Lower leg skin (tissue), 4 donors: ENCODE results near the gene NTSR2. TPM values are rescaled to one million over a fixed set of nuclear protein-coding genes. Genes with fewer than 3 reads are reported as not detected.

Experiments used
- DNase-seq, 2 donors: peaks; one replicate each; pipeline ENCODE4 v3.0.0-alpha.2; 2019; ENCODE audit warnings: low spot score in 2 of 2
- H3K4me3 ChIP-seq: fragments of 200-600 bp; sonication (generic); 2 replicates; pipeline ENCODE4 v1.5.1; 2017; ENCODE audit warnings: mild to moderate bottlenecking, low read depth; ENCODE audit not compliant: poor library complexity, severe bottlenecking
- CTCF ChIP-seq, 3 donors: fragments of 450-650 bp; IDR thresholded peaks; one replicate each; pipeline ENCODE4 v1.5.1; 2016; ENCODE audit warnings: antibody characterized with exemption in 3 of 3, mild to moderate bottlenecking in 3 of 3, moderate library complexity in 2 of 3
- POLR2A ChIP-seq, 2 donors: fragments of 450-650 bp; IDR thresholded peaks; one replicate each; pipeline ENCODE4 v1.6.1; 2016 to 2017; ENCODE audit warnings: antibody characterized with exemption in 2 of 2, mild to moderate bottlenecking in 1 of 2, moderate library complexity in 1 of 2
- WGBS, 2 donors: methylation state at CpG; one replicate each; pipeline ENCODE4 v1.1.5; 2018; 5-methylcytosine and 5-hydroxymethylcytosine counted together
- intact Hi-C: fragments of 100-400 bp; cut with DNase I; formaldehyde crosslinking; loops from one replicate; pipeline ENCODE4 v1.15.0; 2023; ENCODE audit warnings: low total_unique reads
- total RNA-seq, 4 donors: library from RNA; depleted of rRNA; stranded (reverse); fragments of >200 nt; gene quantifications; one replicate each; pipeline ENCODE4 v1.1.0, GENCODE V29; 2016

NTSR2 gene
- total RNA-seq, 4 donors from 2014 or later, result not detected

DNA sequence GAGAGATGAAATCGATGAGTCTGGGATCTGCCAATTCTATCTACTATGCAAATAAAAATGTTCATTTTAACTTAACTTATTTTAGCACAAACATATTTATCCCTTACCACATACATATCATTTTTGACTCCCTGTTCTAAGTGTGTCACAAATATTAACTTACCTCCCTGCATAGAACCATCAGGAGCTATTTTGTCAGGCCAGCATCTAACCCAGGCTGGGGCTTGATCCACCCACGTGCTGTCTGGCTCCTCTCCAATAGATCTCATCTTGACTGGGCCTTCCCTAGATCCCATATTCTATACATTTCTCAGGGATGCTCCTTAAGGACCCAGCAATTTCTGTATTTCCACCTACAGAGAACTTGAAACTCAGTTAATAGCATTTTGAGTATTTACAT lies 20.9 kb downstream of the NTSR2 start:
- DNase-seq, result peak in 1 of 2 donors; percentile 5
- WGBS, 2 donors, result 57% methylated on average over 2 of the region's 2 CpGs
- no peak overlapping the region for H3K4me3 ChIP-seq
- intact Hi-C loops, result no loop called here
- TF ChIP-seq CTCF (IDR thresholded peaks at IDR 0.05), result no peak
- no peak for TF ChIP-seq POLR2A (IDR thresholded peaks at IDR 0.05)

GRCh38 chr2:11647834-11648600 lies 22.0 kb downstream of the NTSR2 start:
- intact Hi-C loops, result no loop called here
- TF ChIP-seq CTCF (IDR thresholded peaks at IDR 0.05), result no peak
- TF ChIP-seq POLR2A (IDR thresholded peaks at IDR 0.05), result no peak
- WGBS, 2 donors, result 70 to 79% methylated on average over 7 of the region's 7 CpGs
- peak in 1 of 2 donors; percentile 23 for DNase-seq
- H3K4me3 ChIP-seq, result no peak overlapping the region

- WGBS, 2 donors, result 90 to 96% methylated on average over 3 of the region's 3 CpGs
- DNase-seq, result no peak
- TF ChIP-seq POLR2A (IDR thresholded peaks at IDR 0.05) (no peak), CTCF (IDR thresholded peaks at IDR 0.05) (no peak)
- intact Hi-C loops, result no loop called here
- H3K4me3 ChIP-seq, result no peak overlapping the region
These were observed 23.5 kb downstream of the NTSR2 start for GRCh38 chr2:11646530-11646929.

DNA sequence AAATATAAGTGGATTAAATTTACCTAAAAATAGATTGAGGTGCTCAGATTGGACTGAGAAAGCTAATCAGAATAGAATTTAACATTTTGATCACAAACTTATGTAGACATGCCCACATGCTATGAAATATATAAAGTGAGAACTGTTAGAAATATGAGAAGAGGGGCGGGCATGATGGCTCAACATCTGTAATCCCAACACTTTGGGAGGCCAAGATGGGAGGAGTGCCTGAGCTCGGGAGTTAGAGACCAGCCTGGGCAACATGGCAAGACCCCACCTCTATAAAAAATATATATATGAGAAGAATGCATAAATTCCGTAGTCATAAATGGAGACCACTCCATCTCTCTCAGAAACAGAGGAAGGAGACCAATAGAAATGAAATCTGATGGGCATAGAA lies 25.7 kb downstream of the NTSR2 start:
- WGBS, 2 donors, result 82 to 90% methylated on average over 3 of the region's 3 CpGs
- TF ChIP-seq CTCF (IDR thresholded peaks at IDR 0.05) (no peak), POLR2A (IDR thresholded peaks at IDR 0.05) (no peak)
- no peak overlapping the region for H3K4me3 ChIP-seq
- no peak for DNase-seq
- intact Hi-C loops, result no loop called here

- intact Hi-C loops, result no loop called here
- 77 to 80% methylated on average over 7 of the region's 7 CpGs for WGBS, 2 donors
- no peak for DNase-seq
- TF ChIP-seq POLR2A (IDR thresholded peaks at IDR 0.05) (no peak), CTCF (IDR thresholded peaks at IDR 0.05) (no peak)
- H3K4me3 ChIP-seq, result no peak overlapping the region
These were observed 27.0 kb downstream of the NTSR2 start for GRCh38 chr2:11642972-11643371.

GRCh38 chr2:11640132-11640531 lies 29.9 kb downstream of the NTSR2 start:
- no peak overlapping the region for H3K4me3 ChIP-seq
- DNase-seq, result peak in 1 of 2 donors; percentile 78
- WGBS, 2 donors, result 96 to 97% methylated on average over 27 of the region's 27 CpGs
- TF ChIP-seq CTCF (IDR thresholded peaks at IDR 0.05), result no peak
- TF ChIP-seq POLR2A (IDR thresholded peaks at IDR 0.05), result no peak
- intact Hi-C loops, result no loop called here
